Measurements from ENCODE around the gene TMEM80. TPM values are rescaled to one million over a fixed set of nuclear protein-coding genes. Genes with fewer than 3 reads are reported as not detected.

TMEM80 gene
- total RNA-seq, 2 experiments from 2014 or later: 21.0 to 22.0 TPM

- H3K36me3 ChIP-seq (ENCODE audit: insufficient read depth, low read length): peaks cover 6% of the 10 kb centered on the region
- no peaks in the 10 kb centered on the region for H3K36me3 Mint-ChIP-seq (ENCODE audit: low read depth)
- ChIA-PET POLR2A (interaction anchor here (1.6 kb wide), 1 partner anchor 10 kb away, joined by 10 read pairs; the partner anchor contains the start of genes DEAF1 and TMEM80), CTCF (no interaction called here)
- H3K9me3 Mint-ChIP-seq: no peaks in the 10 kb centered on the region
- H3K4me1 Mint-ChIP-seq (ENCODE audit: low read depth): peaks cover 6% of the 10 kb centered on the region
- intact Hi-C loops (cut with DNase I, micrococcal nuclease): no loop called here
- DNase-seq: peak in 3 of 14 experiments; percentile 26 to 37 (median 36)
- peaks cover 0 to 13% of the 10 kb centered on the region in 2 experiments for H3K9me3 ChIP-seq (ENCODE audit: control insufficient read depth in 1 of 2, insufficient read depth in 1 of 2, low read length in 2 of 2)
- H3K27ac Mint-ChIP-seq: no peak within 1 kb of the TSS
- peaks cover 20% of the 10 kb centered on the region for H3K27me3 Mint-ChIP-seq
- H3K4me1 ChIP-seq (ENCODE audit: insufficient read depth, low read length): peaks cover 32% of the 10 kb centered on the region
- ATAC-seq (ENCODE audit: poor library complexity): peak; percentile 63
- peak within 1 kb of the TSS; percentile 63 for H3K4me3 Mint-ChIP-seq
- H3K4me3 ChIP-seq (ENCODE audit: low read length): no peak within 1 kb of the TSS
- TF ChIP-seq, protein P1, sequence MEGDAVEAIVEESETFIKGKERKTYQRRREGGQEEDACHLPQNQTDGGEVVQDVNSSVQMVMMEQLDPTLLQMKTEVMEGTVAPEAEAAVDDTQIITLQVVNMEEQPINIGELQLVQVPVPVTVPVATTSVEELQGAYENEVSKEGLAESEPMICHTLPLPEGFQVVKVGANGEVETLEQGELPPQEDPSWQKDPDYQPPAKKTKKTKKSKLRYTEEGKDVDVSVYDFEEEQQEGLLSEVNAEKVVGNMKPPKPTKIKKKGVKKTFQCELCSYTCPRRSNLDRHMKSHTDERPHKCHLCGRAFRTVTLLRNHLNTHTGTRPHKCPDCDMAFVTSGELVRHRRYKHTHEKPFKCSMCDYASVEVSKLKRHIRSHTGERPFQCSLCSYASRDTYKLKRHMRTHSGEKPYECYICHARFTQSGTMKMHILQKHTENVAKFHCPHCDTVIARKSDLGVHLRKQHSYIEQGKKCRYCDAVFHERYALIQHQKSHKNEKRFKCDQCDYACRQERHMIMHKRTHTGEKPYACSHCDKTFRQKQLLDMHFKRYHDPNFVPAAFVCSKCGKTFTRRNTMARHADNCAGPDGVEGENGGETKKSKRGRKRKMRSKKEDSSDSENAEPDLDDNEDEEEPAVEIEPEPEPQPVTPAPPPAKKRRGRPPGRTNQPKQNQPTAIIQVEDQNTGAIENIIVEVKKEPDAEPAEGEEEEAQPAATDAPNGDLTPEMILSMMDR (IDR thresholded peaks at IDR 0.05): no peak
- H3K27ac ChIP-seq (ENCODE audit: low read depth in 1 of 2, low read length in 2 of 2): no peak within 1 kb of the TSS
- peaks cover 20 to 28% of the 10 kb centered on the region in 2 experiments for H3K27me3 ChIP-seq (ENCODE audit: control insufficient read depth in 1 of 2, insufficient read depth in 2 of 2, low read length in 2 of 2)
These were observed 10.2 kb downstream of the TMEM80 start, which contains the start of gene EPS8L2 for GRCh38 chr11:705646-706438. EPS8L2 (plus strand) TSS chr11:706231; CDS start chr11:709408, 3,177 bp downstream.

- ChIA-PET POLR2A (interaction anchor here (0.6 to 1.5 kb wide), 2 partner anchors 11 to 44 kb away, joined by 3 to 12 read pairs; partner anchors contain the start of genes DEAF1 and TMEM80), CTCF (no interaction called here)
- ATAC-seq (ENCODE audit: poor library complexity): no peak
These were observed 10.9 kb downstream of the TMEM80 start for GRCh38 chr11:706439-706956.

More at GRCh38 chr11:706439-706956, 10.9 kb downstream of the TMEM80 start:
- Histone ChIP-seq H3K27ac (ENCODE audit: low read depth in 1 of 2, low read length in 2 of 2) (no peak overlapping the region), H3K9me3 (ENCODE audit: control insufficient read depth in 1 of 2, insufficient read depth in 1 of 2, low read length in 2 of 2) (peaks cover 0 to 14% of the 10 kb centered on the region in 2 experiments), H3K36me3 (ENCODE audit: insufficient read depth, low read length) (peaks cover 4% of the 10 kb centered on the region), H3K4me1 (ENCODE audit: insufficient read depth, low read length) (peaks cover 34% of the 10 kb centered on the region), H3K27me3 (ENCODE audit: control insufficient read depth in 1 of 2, insufficient read depth in 2 of 2, low read length in 2 of 2) (peaks cover 20 to 28% of the 10 kb centered on the region in 2 experiments), H3K4me3 (ENCODE audit: low read length) (no peak overlapping the region)
- H3K36me3 Mint-ChIP-seq (ENCODE audit: low read depth): no peaks in the 10 kb centered on the region
- H3K27me3 Mint-ChIP-seq: peaks cover 20% of the 10 kb centered on the region
- H3K4me3 Mint-ChIP-seq: no peak overlapping the region
- H3K27ac Mint-ChIP-seq: no peak overlapping the region
- peak in 1 of 14 experiments; percentile 26 for DNase-seq
- no peaks in the 10 kb centered on the region for H3K9me3 Mint-ChIP-seq
- TF ChIP-seq, protein P1 (IDR thresholded peaks at IDR 0.05): no peak
- intact Hi-C loops (cut with DNase I, micrococcal nuclease): no loop called here
- H3K4me1 Mint-ChIP-seq (ENCODE audit: low read depth): peaks cover 6% of the 10 kb centered on the region
